ENCODE measurements around the gene SLC5A12. TPM values are rescaled to one million over a fixed set of nuclear protein-coding genes. Genes with fewer than 3 reads are reported as not detected.

The SLC5A12 gene
- total RNA-seq, 1 experiment from 2014 or later: not detected

- DNase-seq (ENCODE audit: low read depth, low spot score) (no peak), ATAC-seq (no peak)
- no peaks in the 10 kb centered on the region for H3K36me3 ChIP-seq (ENCODE audit: control insufficient read depth, insufficient read depth, low read length)
- POLR2A ChIA-PET: no interaction called here
- no peaks in the 10 kb centered on the region for H3K9me3 ChIP-seq (ENCODE audit: control insufficient read depth, insufficient read depth, low read depth, low read length)
- H3K4me3 ChIP-seq (ENCODE audit: low read depth in 2 of 2, low read length in 2 of 2): no peak overlapping the region
- BruUV-seq (replicated peaks): no TSS peak
- H3K27ac ChIP-seq (ENCODE audit: low read length): no peak overlapping the region
- intact Hi-C loops (cut with micrococcal nuclease; ENCODE audit: unreplicated experiment): no loop called here
- TF ChIP-seq REST (IDR thresholded peaks at IDR 0.05; ENCODE audit: insufficient read depth in 1 of 2, low read depth in 2 of 2, low read length in 1 of 2) (no peak), CTCF (IDR thresholded peaks at IDR 0.05) (no peak), POLR2AphosphoS5 (IDR thresholded peaks at IDR 0.05; ENCODE audit: low read depth, low read length) (no peak), SIN3A (IDR thresholded peaks at IDR 0.05; ENCODE audit: borderline replicate concordance, insufficient read depth, low read depth, low read length) (no peak), TCF7L2 (IDR thresholded peaks at IDR 0.05; ENCODE audit: low read depth, low read length) (no peak)
- in situ Hi-C loops (cut with HindIII; ENCODE audit: low pct_unique_long_range_greater_than_20kb, low sequenced_read_pairs): no loop called here
- H3K4me1 ChIP-seq (ENCODE audit: control insufficient read depth, insufficient read depth, low read length): no peaks in the 10 kb centered on the region
- H3K27me3 ChIP-seq (ENCODE audit: control insufficient read depth, insufficient read depth, low read length): no peaks in the 10 kb centered on the region
- CTCF ChIA-PET: no interaction called here
Observed at GRCh38 chr11:26700574-26701235, 21.2 kb downstream of the SLC5A12 start.

GRCh38 chr11:26698224-26698623 lies 23.6 kb downstream of the SLC5A12 start:
- in situ Hi-C loops (cut with HindIII; ENCODE audit: low pct_unique_long_range_greater_than_20kb, low sequenced_read_pairs): no loop called here

More at GRCh38 chr11:26698224-26698623, 23.6 kb downstream of the SLC5A12 start:
- no peaks in the 10 kb centered on the region for H3K27me3 ChIP-seq (ENCODE audit: control insufficient read depth, insufficient read depth, low read length)
- no peak for TF ChIP-seq REST (IDR thresholded peaks at IDR 0.05; ENCODE audit: insufficient read depth in 1 of 2, low read depth in 2 of 2, low read length in 1 of 2)
- no peak for TF ChIP-seq CTCF (IDR thresholded peaks at IDR 0.05)
- no peak for TF ChIP-seq TCF7L2 (IDR thresholded peaks at IDR 0.05; ENCODE audit: low read depth, low read length)
- H3K9me3 ChIP-seq (ENCODE audit: control insufficient read depth, insufficient read depth, low read depth, low read length): no peaks in the 10 kb centered on the region
- no peaks in the 10 kb centered on the region for H3K36me3 ChIP-seq (ENCODE audit: control insufficient read depth, insufficient read depth, low read length)
- ChIA-PET POLR2A (no interaction called here), CTCF (no interaction called here)
- ATAC-seq: no peak
- no peaks in the 10 kb centered on the region for H3K4me1 ChIP-seq (ENCODE audit: control insufficient read depth, insufficient read depth, low read length)
- no peak for DNase-seq (ENCODE audit: low read depth, low spot score)
- no TSS peak for BruUV-seq (replicated peaks)
- H3K4me3 ChIP-seq (ENCODE audit: low read depth in 2 of 2, low read length in 2 of 2): no peak overlapping the region
- H3K27ac ChIP-seq (ENCODE audit: low read length): no peak overlapping the region
- intact Hi-C loops (cut with micrococcal nuclease; ENCODE audit: unreplicated experiment): no loop called here
